OCI-LY7 (cell line): ENCODE results near the gene NCS1. TPM values are rescaled to one million over a fixed set of nuclear protein-coding genes. Genes with fewer than 3 reads are reported as not detected.

Experiments
- BruUV-seq: library from RNA; stranded (reverse); fragments of 400-500 nt; replicated peaks from 2 replicates; lab custom pipeline; 2021; lab: Mats Ljungman, UMichigan
- CTCF ChIA-PET: fragments of 300-600 bp; sonication (Branson Sonifier 250); formaldehyde crosslinking; loops from one replicate; lab custom pipeline; 2022; ENCODE audit warnings: antibody characterized with exemption; ENCODE audit not compliant: unreplicated experiment; lab: Charles Lee
- POLR2A ChIA-PET: fragments of 300-600 bp; sonication (Branson Sonifier 250); formaldehyde crosslinking; loops from one replicate; lab custom pipeline; 2022; ENCODE audit warnings: antibody characterized with exemption; lab: Charles Lee
- DNase-seq: peaks from one replicate; pipeline ENCODE4 v3.0.0-alpha.2; 2015; ENCODE audit warnings: low spot score
- H2AFZ ChIP-seq: fragments of 200-600 bp; sonication (generic), shearing (Covaris generic); 2 replicates; pipeline ENCODE4 v1.6.1; 2014; ENCODE audit warnings: mild to moderate bottlenecking, antibody characterized with exemption, low read length, moderate library complexity
- H3K27ac ChIP-seq: fragments of 200-600 bp; sonication (generic); 2 replicates; pipeline ENCODE4 v1.5.1; 2014; ENCODE audit warnings: mixed run types, low read depth, mild to moderate bottlenecking, moderate library complexity, low read length, inconsistent platforms; ENCODE audit not compliant: poor library complexity, severe bottlenecking
- H3K36me3 ChIP-seq: fragments of 200-600 bp; sonication (generic); 2 replicates; pipeline ENCODE4 v1.6.1; 2014; ENCODE audit warnings: mild to moderate bottlenecking, antibody characterized with exemption, low read length, moderate library complexity, mixed read lengths; ENCODE audit not compliant: insufficient read depth
- H3K4me1 ChIP-seq: fragments of 200-600 bp; sonication (generic); 2 replicates; pipeline ENCODE4 v1.5.1; 2014; ENCODE audit warnings: mild to moderate bottlenecking, low read length; ENCODE audit not compliant: insufficient read depth, poor library complexity, severe bottlenecking
- H3K4me2 ChIP-seq: fragments of 200-600 bp; sonication (generic); 2 replicates; pipeline ENCODE4 v1.6.1; 2014; ENCODE audit warnings: mild to moderate bottlenecking, low read length
- H3K4me3 ChIP-seq: fragments of 200-600 bp; sonication (generic); 2 replicates; pipeline ENCODE4 v1.5.1; 2014; ENCODE audit warnings: mild to moderate bottlenecking, low read depth, low read length; ENCODE audit not compliant: poor library complexity, severe bottlenecking
- H3K79me2 ChIP-seq: fragments of 200-600 bp; sonication (generic); 2 replicates; pipeline ENCODE4 v1.6.1; 2016; ENCODE audit warnings: low read depth, mild to moderate bottlenecking, low read length, moderate library complexity, mixed read lengths; ENCODE audit not compliant: insufficient read depth
- H3K9me2 ChIP-seq: fragments of 200-600 bp; sonication (generic); 2 replicates; pipeline ENCODE4 v1.6.1; 2016; ENCODE audit warnings: mild to moderate bottlenecking, low read length, mixed read lengths; ENCODE audit not compliant: insufficient read depth
- H3K9me3 ChIP-seq: fragments of 200-600 bp; sonication (generic); 2 replicates; pipeline ENCODE4 v1.6.1; 2014; ENCODE audit warnings: mild to moderate bottlenecking, mixed run types, low read length, mixed read lengths
- H4K20me1 ChIP-seq: fragments of 200-600 bp; sonication (generic); 2 replicates; pipeline ENCODE4 v1.6.1; 2014; ENCODE audit warnings: mild to moderate bottlenecking, antibody characterized with exemption, low read length, moderate library complexity, mixed read lengths; ENCODE audit not compliant: insufficient read depth
- CTCF ChIP-seq: fragments of 200-600 bp; sonication (generic); conservative IDR thresholded peaks from 2 replicates; pipeline ENCODE4 v1.5.1; 2014; ENCODE audit warnings: mild to moderate bottlenecking, antibody characterized with exemption, low read length, moderate library complexity, mixed read lengths
- EZH2phosphoT487 ChIP-seq: fragments of 200-600 bp; sonication (generic); IDR thresholded peaks from 2 replicates; pipeline ENCODE4 v1.6.1; 2018; ENCODE audit warnings: low read depth, borderline replicate concordance, mild to moderate bottlenecking, mixed run types, antibody characterized with exemption, low read length, moderate library complexity, mixed read lengths
- intact Hi-C: fragments of 100-400 bp; cut with micrococcal nuclease; formaldehyde crosslinking; loops from one replicate; pipeline ENCODE4 v1.10.0; 2022; ENCODE audit not compliant: unreplicated experiment
- total RNA-seq, 2 experiments: library from RNA; depleted of rRNA in 1 of 2; stranded (reverse); fragments of >200 nt in 1 of 2; shearing (Covaris generic) in 1 of 2; gene quantifications; 2 replicates each; pipeline ENCODE4 v1.2.3, GENCODE V29; 2014 to 2022

NCS1 gene
- total RNA-seq, 2 experiments from 2014 or later, result not detected

- no peak for DNase-seq
- Histone ChIP-seq H3K4me3 (no peak overlapping the region), H3K4me1 (no peaks in the 10 kb centered on the region), H3K36me3 (no peaks in the 10 kb centered on the region), H4K20me1 (no peaks in the 10 kb centered on the region), H3K27ac (no peak overlapping the region), H3K4me2 (no peak overlapping the region), H3K9me2 (no peaks in the 10 kb centered on the region), H2AFZ (no peak overlapping the region), H3K79me2 (no peaks in the 10 kb centered on the region), H3K9me3 (no peaks in the 10 kb centered on the region)
- BruUV-seq, result no TSS peak
- POLR2A ChIA-PET, result no interaction called here
- TF ChIP-seq EZH2phosphoT487 (no peak), CTCF (no peak)
- CTCF ChIA-PET, result no interaction called here
- intact Hi-C loops, result no loop called here
These were observed 20.9 kb downstream of the NCS1 start for GRCh38 chr9:130193103-130193502.

GRCh38 chr9:130193531-130194377 lies 21.6 kb downstream of the NCS1 start:
- Histone ChIP-seq H4K20me1 (no peaks in the 10 kb centered on the region), H3K27ac (no peak overlapping the region), H2AFZ (no peak overlapping the region), H3K4me1 (no peaks in the 10 kb centered on the region), H3K4me3 (no peak overlapping the region), H3K4me2 (no peak overlapping the region), H3K36me3 (no peaks in the 10 kb centered on the region), H3K79me2 (no peaks in the 10 kb centered on the region), H3K9me3 (no peaks in the 10 kb centered on the region), H3K9me2 (no peaks in the 10 kb centered on the region)
- BruUV-seq, result no TSS peak
- POLR2A ChIA-PET, result interaction anchor here (0.5 kb wide), 2 partner anchors 12 to 69 kb away, joined by 3 to 5 read pairs; no protein-coding TSS in a partner anchor
- CTCF ChIA-PET, result no interaction called here
- TF ChIP-seq CTCF (no peak), EZH2phosphoT487 (no peak)
- no peak for DNase-seq
- intact Hi-C loops, result no loop called here

GRCh38 chr9:130194378-130194932 lies 22.3 kb downstream of the NCS1 start:
- H4K20me1 ChIP-seq, result no peaks in the 10 kb centered on the region
- H3K4me1 ChIP-seq, result no peaks in the 10 kb centered on the region
- no peaks in the 10 kb centered on the region for H3K9me2 ChIP-seq
- no peaks in the 10 kb centered on the region for H3K9me3 ChIP-seq
- no peak overlapping the region for H3K4me3 ChIP-seq
- H2AFZ ChIP-seq, result no peak overlapping the region
- intact Hi-C loops, result no loop called here
- H3K36me3 ChIP-seq, result no peaks in the 10 kb centered on the region
- no peak overlapping the region for H3K27ac ChIP-seq
- no TSS peak for BruUV-seq
- POLR2A ChIA-PET, result no interaction called here
- H3K4me2 ChIP-seq, result no peak overlapping the region
- DNase-seq, result no peak
- CTCF ChIA-PET, result no interaction called here
- no peaks in the 10 kb centered on the region for H3K79me2 ChIP-seq
- TF ChIP-seq EZH2phosphoT487, result no peak
- TF ChIP-seq CTCF, result no peak
